Measurements from ENCODE around the gene TSSK3.

Gene TSSK3

GRCh38 chr1:32327204-32327603 is 35.1 kb upstream of the TSSK3 start:
- H4K91ac ChIP-seq (ENCODE audit: low read depth, low read length), result no peak overlapping the region
- peaks cover 3% of the 10 kb centered on the region for H3K79me1 ChIP-seq (ENCODE audit: low read length)
- H3K27me3 ChIP-seq (ENCODE audit: insufficient read depth, low read length), result no peaks in the 10 kb centered on the region
- H4K12ac ChIP-seq (ENCODE audit: low read depth, low read length), result no peak overlapping the region
- no peaks in the 10 kb centered on the region for H3K79me2 ChIP-seq (ENCODE audit: control insufficient read depth, insufficient read depth, low read length, poor library complexity)
- no peak overlapping the region for H3K9ac ChIP-seq (ENCODE audit: low read length)
- H3K36me3 ChIP-seq (ENCODE audit: control insufficient read depth in 1 of 2, insufficient read depth in 2 of 2, low read length in 2 of 2), result peaks cover 35 to 54% of the 10 kb centered on the region in 2 experiments
- no CpG with 5 or more reads among the region's 11 CpGs for WGBS (ENCODE audit: extremely low coverage, insufficient coverage, insufficient read length)
- DNase-seq, result no peak
- no peak overlapping the region for H3K4me2 ChIP-seq (ENCODE audit: low read length)
- no peaks in the 10 kb centered on the region for H3K9me3 ChIP-seq (ENCODE audit: insufficient read depth, low read depth, low read length)
- no peak overlapping the region for H3K27ac ChIP-seq (ENCODE audit: low read depth, low read length)
- no peak overlapping the region for H3K23ac ChIP-seq (ENCODE audit: low read length)
- no peak overlapping the region for H2AFZ ChIP-seq (ENCODE audit: insufficient read depth, low read length, poor library complexity)
- H3K18ac ChIP-seq (ENCODE audit: low read length), result no peak overlapping the region
- H2BK120ac ChIP-seq (ENCODE audit: insufficient read depth, low read length, poor library complexity), result no peak overlapping the region
- no peak overlapping the region for H2BK5ac ChIP-seq (ENCODE audit: low read depth, low read length, poor library complexity)
- H3K4me1 ChIP-seq (ENCODE audit: control insufficient read depth in 1 of 2, insufficient read depth in 2 of 2, low read length in 2 of 2), result peaks cover 5% of the 10 kb centered on the region in 2 experiments
- no peak overlapping the region for H3K14ac ChIP-seq (ENCODE audit: low read length)
- H2AK5ac ChIP-seq (ENCODE audit: low read length), result no peak overlapping the region
- H2BK12ac ChIP-seq (ENCODE audit: low read length), result no peak overlapping the region
- H3K4ac ChIP-seq (ENCODE audit: low read depth, low read length), result no peak overlapping the region
- H4K8ac ChIP-seq (ENCODE audit: low read depth, low read length), result no peak overlapping the region
- H3K4me3 ChIP-seq (ENCODE audit: low read depth, low read length), result no peak overlapping the region

- no peak overlapping the region for H3K4me3 ChIP-seq (ENCODE audit: low read depth, low read length)
- no peaks in the 10 kb centered on the region for H3K27me3 ChIP-seq (ENCODE audit: insufficient read depth, low read length)
- no peak overlapping the region for H3K27ac ChIP-seq (ENCODE audit: low read depth, low read length)
- no peak for DNase-seq
- H4K8ac ChIP-seq (ENCODE audit: low read depth, low read length), result no peak overlapping the region
- no peak overlapping the region for H2AK5ac ChIP-seq (ENCODE audit: low read length)
- no peak overlapping the region for H3K14ac ChIP-seq (ENCODE audit: low read length)
- H2BK120ac ChIP-seq (ENCODE audit: insufficient read depth, low read length, poor library complexity), result no peak overlapping the region
- no peak overlapping the region for H4K91ac ChIP-seq (ENCODE audit: low read depth, low read length)
- H3K9ac ChIP-seq (ENCODE audit: low read length), result no peak overlapping the region
- peaks cover 7% of the 10 kb centered on the region for H3K79me2 ChIP-seq (ENCODE audit: control insufficient read depth, insufficient read depth, low read length, poor library complexity)
- no peak overlapping the region for H2BK5ac ChIP-seq (ENCODE audit: low read depth, low read length, poor library complexity)
- H3K18ac ChIP-seq (ENCODE audit: low read length), result no peak overlapping the region
- no peak overlapping the region for H3K23ac ChIP-seq (ENCODE audit: low read length)
- H4K12ac ChIP-seq (ENCODE audit: low read depth, low read length), result no peak overlapping the region
- no peak overlapping the region for H3K4me2 ChIP-seq (ENCODE audit: low read length)
- H3K79me1 ChIP-seq (ENCODE audit: low read length), result peaks cover 11% of the 10 kb centered on the region
- peaks cover 23 to 26% of the 10 kb centered on the region in 2 experiments for H3K4me1 ChIP-seq (ENCODE audit: control insufficient read depth in 1 of 2, insufficient read depth in 2 of 2, low read length in 2 of 2)
- no peak overlapping the region for H3K4ac ChIP-seq (ENCODE audit: low read depth, low read length)
- peaks cover 49 to 68% of the 10 kb centered on the region in 2 experiments for H3K36me3 ChIP-seq (ENCODE audit: control insufficient read depth in 1 of 2, insufficient read depth in 2 of 2, low read length in 2 of 2)
- H3K9me3 ChIP-seq (ENCODE audit: insufficient read depth, low read depth, low read length), result no peaks in the 10 kb centered on the region
- no peak overlapping the region for H2AFZ ChIP-seq (ENCODE audit: insufficient read depth, low read length, poor library complexity)
- WGBS (ENCODE audit: extremely low coverage, insufficient coverage, insufficient read length), result no CpG with 5 or more reads among the region's 4 CpGs
- H2BK12ac ChIP-seq (ENCODE audit: low read length), result no peak overlapping the region
Measured at GRCh38 chr1:32329931-32330466, 32.3 kb upstream of the TSSK3 start.

GRCh38 chr1:32330558-32331151 is 31.7 kb upstream of the TSSK3 start:
- no peaks in the 10 kb centered on the region for H3K27me3 ChIP-seq (ENCODE audit: insufficient read depth, low read length)
- no peak overlapping the region for H2AK5ac ChIP-seq (ENCODE audit: low read length)
- no peak overlapping the region for H3K23ac ChIP-seq (ENCODE audit: low read length)
- no peak overlapping the region for H3K18ac ChIP-seq (ENCODE audit: low read length)
- no peak overlapping the region for H4K91ac ChIP-seq (ENCODE audit: low read depth, low read length)
- peaks cover 14% of the 10 kb centered on the region for H3K79me1 ChIP-seq (ENCODE audit: low read length)
- H3K9ac ChIP-seq (ENCODE audit: low read length), result no peak overlapping the region
- peaks cover 49 to 68% of the 10 kb centered on the region in 2 experiments for H3K36me3 ChIP-seq (ENCODE audit: control insufficient read depth in 1 of 2, insufficient read depth in 2 of 2, low read length in 2 of 2)
- H3K27ac ChIP-seq (ENCODE audit: low read depth, low read length), result no peak overlapping the region
- H3K4me1 ChIP-seq (ENCODE audit: control insufficient read depth in 1 of 2, insufficient read depth in 2 of 2, low read length in 2 of 2), result peaks cover 23 to 26% of the 10 kb centered on the region in 2 experiments
- no peak overlapping the region for H2BK120ac ChIP-seq (ENCODE audit: insufficient read depth, low read length, poor library complexity)
- H2AFZ ChIP-seq (ENCODE audit: insufficient read depth, low read length, poor library complexity), result no peak overlapping the region
- peaks cover 14% of the 10 kb centered on the region for H3K79me2 ChIP-seq (ENCODE audit: control insufficient read depth, insufficient read depth, low read length, poor library complexity)
- no peaks in the 10 kb centered on the region for H3K9me3 ChIP-seq (ENCODE audit: insufficient read depth, low read depth, low read length)
- no peak overlapping the region for H2BK12ac ChIP-seq (ENCODE audit: low read length)
- H3K4me3 ChIP-seq (ENCODE audit: low read depth, low read length), result no peak overlapping the region
- no peak for DNase-seq
- no peak overlapping the region for H4K12ac ChIP-seq (ENCODE audit: low read depth, low read length)
- H2BK5ac ChIP-seq (ENCODE audit: low read depth, low read length, poor library complexity), result no peak overlapping the region
- H4K8ac ChIP-seq (ENCODE audit: low read depth, low read length), result no peak overlapping the region
- H3K4me2 ChIP-seq (ENCODE audit: low read length), result no peak overlapping the region
- H3K4ac ChIP-seq (ENCODE audit: low read depth, low read length), result no peak overlapping the region
- no CpG with 5 or more reads among the region's 12 CpGs for WGBS (ENCODE audit: extremely low coverage, insufficient coverage, insufficient read length)
- no peak overlapping the region for H3K14ac ChIP-seq (ENCODE audit: low read length)

DNA sequence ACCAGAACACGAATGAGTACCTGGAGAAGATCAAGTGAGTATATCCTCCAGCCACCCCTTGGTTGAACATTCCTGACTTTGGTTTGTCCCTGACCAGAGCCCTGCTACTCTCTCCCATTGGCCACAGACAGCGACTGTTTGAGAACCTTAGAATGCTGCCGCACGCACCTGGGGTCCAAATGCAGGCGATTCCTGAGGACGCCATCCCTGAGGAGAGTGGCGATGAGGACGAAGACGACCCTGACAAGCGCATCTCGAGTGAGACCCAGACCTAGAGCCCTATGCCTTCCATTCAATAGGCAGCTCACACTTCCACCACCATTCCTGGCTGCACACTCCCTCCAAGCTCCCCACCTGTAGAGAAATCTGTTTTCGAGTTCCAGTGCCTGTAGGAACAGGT is 30.8 kb upstream of the TSSK3 start:
- no peak overlapping the region for H2AFZ ChIP-seq (ENCODE audit: insufficient read depth, low read length, poor library complexity)
- DNase-seq, result no peak

More for the DNA sequence above, 30.8 kb upstream of the TSSK3 start:
- Histone ChIP-seq H3K4me1 (ENCODE audit: control insufficient read depth in 1 of 2, insufficient read depth in 2 of 2, low read length in 2 of 2) (peaks cover 25 to 28% of the 10 kb centered on the region in 2 experiments), H3K27me3 (ENCODE audit: insufficient read depth, low read length) (no peaks in the 10 kb centered on the region), H3K79me1 (ENCODE audit: low read length) (peaks cover 19% of the 10 kb centered on the region), H3K9ac (ENCODE audit: low read length) (no peak overlapping the region), H2BK120ac (ENCODE audit: insufficient read depth, low read length, poor library complexity) (no peak overlapping the region), H3K4ac (ENCODE audit: low read depth, low read length) (no peak overlapping the region), H3K4me3 (ENCODE audit: low read depth, low read length) (no peak overlapping the region), H3K23ac (ENCODE audit: low read length) (no peak overlapping the region), H3K36me3 (ENCODE audit: control insufficient read depth in 1 of 2, insufficient read depth in 2 of 2, low read length in 2 of 2) (peaks cover 47 to 68% of the 10 kb centered on the region in 2 experiments), H4K91ac (ENCODE audit: low read depth, low read length) (peak overlapping the region; percentile 14), H4K8ac (ENCODE audit: low read depth, low read length) (no peak overlapping the region), H3K9me3 (ENCODE audit: insufficient read depth, low read depth, low read length) (no peaks in the 10 kb centered on the region), H3K4me2 (ENCODE audit: low read length) (no peak overlapping the region), H3K27ac (ENCODE audit: low read depth, low read length) (peak overlapping the region; percentile 82), H4K12ac (ENCODE audit: low read depth, low read length) (no peak overlapping the region), H2BK5ac (ENCODE audit: low read depth, low read length, poor library complexity) (no peak overlapping the region), H3K79me2 (ENCODE audit: control insufficient read depth, insufficient read depth, low read length, poor library complexity) (peaks cover 16% of the 10 kb centered on the region), H3K18ac (ENCODE audit: low read length) (peak overlapping the region; percentile 39), H2BK12ac (ENCODE audit: low read length) (peak overlapping the region; percentile 29), H2AK5ac (ENCODE audit: low read length) (no peak overlapping the region), H3K14ac (ENCODE audit: low read length) (no peak overlapping the region)
- WGBS (ENCODE audit: extremely low coverage, insufficient coverage, insufficient read length), result no CpG with 5 or more reads among the region's 12 CpGs

Measured in trophoblast cell (in vitro differentiated cells and primary cell).